ENCODE measurements around the gene SCUBE3. TPM values are rescaled to one million over a fixed set of nuclear protein-coding genes. Genes with fewer than 3 reads are reported as not detected.

The SCUBE3 gene
- polyA plus RNA-seq, 1 donor from 2014 or later = 7.3 TPM

DNA sequence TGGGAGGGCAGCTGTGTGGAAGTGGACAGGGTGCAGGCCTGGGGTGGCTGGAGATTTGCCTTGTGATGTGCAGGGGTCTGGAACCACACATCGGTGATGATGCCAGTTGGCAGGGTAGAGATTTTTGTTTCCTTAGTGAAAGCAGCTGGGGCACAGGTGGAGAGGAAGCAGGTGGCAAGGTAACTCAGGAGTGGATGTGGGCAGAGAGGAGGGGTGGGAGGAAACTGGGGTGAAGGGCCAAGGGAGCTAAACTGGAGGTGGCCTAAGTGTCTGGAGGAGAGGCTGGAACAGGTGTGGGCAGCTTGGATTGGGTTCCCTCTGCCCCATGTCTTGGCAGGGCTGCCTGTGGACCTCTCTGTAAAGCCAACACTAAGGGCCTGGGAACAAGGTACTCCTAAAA lies 4.7 kb upstream of the SCUBE3 start:
- no peak overlapping the region for H2AFZ ChIP-seq (ENCODE audit: low read depth, low read length)
- no peaks in the 10 kb centered on the region for H3K9me2 ChIP-seq (ENCODE audit: insufficient read depth, low read length)
- no peaks in the 10 kb centered on the region for H3K79me2 ChIP-seq (replicated peaks; ENCODE audit: insufficient read depth, low read length)
- TF ChIP-seq RAD21 (conservative IDR thresholded peaks at IDR 0.05) = no peak
- no peaks in the 10 kb centered on the region for H3F3A ChIP-seq (ENCODE audit: insufficient read depth, low read length, poor library complexity, severe bottlenecking)
- no peaks in the 10 kb centered on the region for H3K36me3 ChIP-seq (ENCODE audit: insufficient read depth, low read length)
- no peak overlapping the region for H3K27ac ChIP-seq (ENCODE audit: low read length)
- no peaks in the 10 kb centered on the region for H4K20me1 ChIP-seq (ENCODE audit: insufficient read depth)
- H3K4me2 ChIP-seq (ENCODE audit: low read length) = no peak overlapping the region
- H3K9me3 ChIP-seq (ENCODE audit: low read length) = no peaks in the 10 kb centered on the region
- H3K4me3 ChIP-seq (ENCODE audit: low read length) = no peak overlapping the region
- no peaks in the 10 kb centered on the region for H3K27me3 ChIP-seq (ENCODE audit: insufficient read depth, low read depth, low read length)
- H3K9ac ChIP-seq (ENCODE audit: low read length) = no peak overlapping the region

DNA sequence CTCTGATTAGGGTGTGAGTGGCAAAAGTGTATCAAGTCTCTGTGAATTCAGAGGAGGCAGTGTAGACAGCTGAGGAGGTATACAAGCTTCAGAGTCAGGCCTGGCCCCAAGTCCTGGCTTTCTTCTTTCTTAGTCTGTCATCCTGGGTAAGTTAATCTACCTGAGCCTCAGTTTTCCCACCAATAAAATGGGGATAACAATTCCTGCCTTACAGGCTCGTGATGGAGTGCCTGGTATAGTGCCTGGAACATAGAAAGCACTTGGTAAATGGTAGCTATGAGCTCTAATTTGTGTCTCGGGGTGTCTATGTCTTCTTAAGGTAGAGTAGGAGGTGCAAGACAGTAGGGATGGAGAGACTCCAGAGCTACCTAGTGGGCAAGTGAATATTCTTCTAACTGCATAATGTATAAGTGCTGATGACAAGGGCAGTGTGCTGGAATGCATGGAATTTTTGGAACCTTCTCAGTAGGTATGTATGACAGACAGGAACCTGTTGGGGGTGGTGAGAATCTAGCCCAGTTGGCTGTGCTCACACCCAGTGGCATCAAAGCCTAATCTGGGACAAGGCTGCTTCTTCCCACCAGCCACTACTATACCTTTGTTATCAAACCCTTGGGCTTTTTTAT lies 4.0 kb upstream of the SCUBE3 start:
- Histone ChIP-seq H3K79me2 (replicated peaks; ENCODE audit: insufficient read depth, low read length) (peaks cover 5% of the 10 kb centered on the region), H3K9me2 (ENCODE audit: insufficient read depth, low read length) (no peaks in the 10 kb centered on the region), H3F3A (ENCODE audit: insufficient read depth, low read length, poor library complexity, severe bottlenecking) (no peaks in the 10 kb centered on the region), H3K9ac (ENCODE audit: low read length) (no peak overlapping the region), H3K4me2 (ENCODE audit: low read length) (no peak overlapping the region), H3K36me3 (ENCODE audit: insufficient read depth, low read length) (no peaks in the 10 kb centered on the region), H3K9me3 (ENCODE audit: low read length) (no peaks in the 10 kb centered on the region), H4K20me1 (ENCODE audit: insufficient read depth) (no peaks in the 10 kb centered on the region), H3K27me3 (ENCODE audit: insufficient read depth, low read depth, low read length) (no peaks in the 10 kb centered on the region), H3K27ac (ENCODE audit: low read length) (no peak overlapping the region), H2AFZ (ENCODE audit: low read depth, low read length) (no peak overlapping the region), H3K4me3 (ENCODE audit: low read length) (no peak overlapping the region)
- TF ChIP-seq RAD21 (conservative IDR thresholded peaks at IDR 0.05) (no peak), EP300 (conservative IDR thresholded peaks at IDR 0.05; ENCODE audit: poor library complexity, severe bottlenecking) (no peak), SMC3 (conservative IDR thresholded peaks at IDR 0.05; ENCODE audit: poor library complexity) (no peak), TAF1 (IDR thresholded peaks at IDR 0.05; ENCODE audit: low read depth) (no peak), EZH2 (IDR thresholded peaks at IDR 0.05; ENCODE audit: borderline replicate concordance, insufficient read depth, low read length, poor library complexity, severe bottlenecking) (no peak), MXI1 (conservative IDR thresholded peaks at IDR 0.05; ENCODE audit: poor library complexity, severe bottlenecking) (no peak), POLR2AphosphoS5 (IDR thresholded peaks at IDR 0.05) (no peak)
- TF ChIP-seq, protein P1, sequence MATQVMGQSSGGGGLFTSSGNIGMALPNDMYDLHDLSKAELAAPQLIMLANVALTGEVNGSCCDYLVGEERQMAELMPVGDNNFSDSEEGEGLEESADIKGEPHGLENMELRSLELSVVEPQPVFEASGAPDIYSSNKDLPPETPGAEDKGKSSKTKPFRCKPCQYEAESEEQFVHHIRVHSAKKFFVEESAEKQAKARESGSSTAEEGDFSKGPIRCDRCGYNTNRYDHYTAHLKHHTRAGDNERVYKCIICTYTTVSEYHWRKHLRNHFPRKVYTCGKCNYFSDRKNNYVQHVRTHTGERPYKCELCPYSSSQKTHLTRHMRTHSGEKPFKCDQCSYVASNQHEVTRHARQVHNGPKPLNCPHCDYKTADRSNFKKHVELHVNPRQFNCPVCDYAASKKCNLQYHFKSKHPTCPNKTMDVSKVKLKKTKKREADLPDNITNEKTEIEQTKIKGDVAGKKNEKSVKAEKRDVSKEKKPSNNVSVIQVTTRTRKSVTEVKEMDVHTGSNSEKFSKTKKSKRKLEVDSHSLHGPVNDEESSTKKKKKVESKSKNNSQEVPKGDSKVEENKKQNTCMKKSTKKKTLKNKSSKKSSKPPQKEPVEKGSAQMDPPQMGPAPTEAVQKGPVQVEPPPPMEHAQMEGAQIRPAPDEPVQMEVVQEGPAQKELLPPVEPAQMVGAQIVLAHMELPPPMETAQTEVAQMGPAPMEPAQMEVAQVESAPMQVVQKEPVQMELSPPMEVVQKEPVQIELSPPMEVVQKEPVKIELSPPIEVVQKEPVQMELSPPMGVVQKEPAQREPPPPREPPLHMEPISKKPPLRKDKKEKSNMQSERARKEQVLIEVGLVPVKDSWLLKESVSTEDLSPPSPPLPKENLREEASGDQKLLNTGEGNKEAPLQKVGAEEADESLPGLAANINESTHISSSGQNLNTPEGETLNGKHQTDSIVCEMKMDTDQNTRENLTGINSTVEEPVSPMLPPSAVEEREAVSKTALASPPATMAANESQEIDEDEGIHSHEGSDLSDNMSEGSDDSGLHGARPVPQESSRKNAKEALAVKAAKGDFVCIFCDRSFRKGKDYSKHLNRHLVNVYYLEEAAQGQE (IDR thresholded peaks at IDR 0.05; ENCODE audit: borderline replicate concordance) = no peak
- TF ChIP-seq, protein P2, sequence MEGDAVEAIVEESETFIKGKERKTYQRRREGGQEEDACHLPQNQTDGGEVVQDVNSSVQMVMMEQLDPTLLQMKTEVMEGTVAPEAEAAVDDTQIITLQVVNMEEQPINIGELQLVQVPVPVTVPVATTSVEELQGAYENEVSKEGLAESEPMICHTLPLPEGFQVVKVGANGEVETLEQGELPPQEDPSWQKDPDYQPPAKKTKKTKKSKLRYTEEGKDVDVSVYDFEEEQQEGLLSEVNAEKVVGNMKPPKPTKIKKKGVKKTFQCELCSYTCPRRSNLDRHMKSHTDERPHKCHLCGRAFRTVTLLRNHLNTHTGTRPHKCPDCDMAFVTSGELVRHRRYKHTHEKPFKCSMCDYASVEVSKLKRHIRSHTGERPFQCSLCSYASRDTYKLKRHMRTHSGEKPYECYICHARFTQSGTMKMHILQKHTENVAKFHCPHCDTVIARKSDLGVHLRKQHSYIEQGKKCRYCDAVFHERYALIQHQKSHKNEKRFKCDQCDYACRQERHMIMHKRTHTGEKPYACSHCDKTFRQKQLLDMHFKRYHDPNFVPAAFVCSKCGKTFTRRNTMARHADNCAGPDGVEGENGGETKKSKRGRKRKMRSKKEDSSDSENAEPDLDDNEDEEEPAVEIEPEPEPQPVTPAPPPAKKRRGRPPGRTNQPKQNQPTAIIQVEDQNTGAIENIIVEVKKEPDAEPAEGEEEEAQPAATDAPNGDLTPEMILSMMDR (IDR thresholded peaks at IDR 0.05; ENCODE audit: poor library complexity, severe bottlenecking) = no peak
